H54 (cell line): ENCODE data around the gene IGSF10.

Source experiments
- DNase-seq: peaks from one replicate; pipeline ENCODE4 v3.0.0; 2011; ENCODE audit warnings: low spot score, mixed read lengths; ENCODE audit not compliant: insufficient read length
- FAIRE-seq: peaks from 3 replicates; lab custom pipeline; 2011; peaks lifted over from hg19 to GRCh38; lab: Jason Lieb, UNC
- POLR2A ChIP-seq: IDR thresholded peaks from 2 replicates; pipeline ENCODE4 v1.6.1; 2011; ENCODE audit warnings: low read depth, mild to moderate bottlenecking, low read length

The IGSF10 gene

GRCh38 chr3:151446002-151446340, 14.9 kb downstream of the IGSF10 start:
- DNase-seq: no peak
- FAIRE-seq: no peak

DNA sequence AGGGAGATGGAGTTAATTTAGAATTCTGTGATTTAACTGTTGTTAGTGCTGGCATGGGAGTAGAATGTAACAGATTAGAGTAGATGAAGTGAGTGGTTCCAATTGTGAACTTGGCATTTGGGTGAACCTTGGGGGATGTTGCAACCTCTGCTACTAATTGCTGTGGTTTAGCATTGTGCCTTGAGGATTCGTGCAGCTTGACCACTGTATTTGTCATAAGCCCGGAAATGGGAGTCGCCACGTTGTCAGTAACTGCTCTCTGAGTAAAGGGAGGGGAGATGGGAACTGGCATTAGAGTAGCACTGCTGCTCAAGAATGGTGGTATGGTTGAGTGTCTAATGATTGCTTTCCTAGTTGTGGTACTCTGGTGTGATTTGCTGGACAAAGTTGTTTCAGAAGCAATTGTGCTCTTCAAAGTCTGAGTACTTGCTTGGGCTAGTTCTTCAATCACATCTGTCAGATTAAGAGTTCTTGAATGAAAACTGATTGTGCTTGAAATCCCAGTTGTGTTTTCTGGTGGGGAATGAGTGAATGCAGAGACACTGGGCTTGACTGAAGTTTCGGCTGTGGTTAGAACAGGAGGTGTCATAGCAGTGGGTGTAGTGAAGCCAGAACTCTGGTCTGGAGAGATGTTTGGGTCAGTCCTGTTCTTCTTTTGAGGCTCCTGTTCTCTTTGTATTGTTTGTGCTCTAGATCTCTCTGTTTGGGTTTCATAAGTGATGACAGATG, 15.4 kb downstream of the IGSF10 start:
- peak; percentile 60 for FAIRE-seq
- no peak for TF ChIP-seq POLR2A
- DNase-seq: peak; percentile 23

More at GRCh38 chr3:151446002-151446340, 14.9 kb downstream of the IGSF10 start:
- TF ChIP-seq POLR2A: no peak

GRCh38 chr3:151443583-151443982, 17.3 kb downstream of the IGSF10 start:
- TF ChIP-seq POLR2A: no peak
- DNase-seq: no peak
- FAIRE-seq: no peak

DNA sequence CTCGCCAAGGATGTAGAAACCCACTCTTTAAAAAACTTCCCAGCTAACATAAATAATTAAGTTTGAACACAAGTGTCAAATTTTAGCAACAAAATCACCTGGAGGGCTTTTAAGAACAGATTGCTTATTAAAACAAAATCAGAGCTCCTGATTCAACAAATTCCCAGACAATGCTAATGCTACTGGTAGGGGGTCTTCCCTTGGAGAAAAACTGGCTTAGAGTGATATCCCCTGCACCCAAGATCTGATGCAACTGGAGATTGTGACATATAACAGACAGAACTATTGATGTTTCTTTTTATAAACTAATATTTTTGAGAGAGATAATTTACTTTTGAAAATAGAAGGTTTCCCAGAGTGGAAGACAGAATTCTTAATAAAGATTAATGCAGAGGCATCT, 19.9 kb downstream of the IGSF10 start:
- DNase-seq (no peak), FAIRE-seq (no peak)
- TF ChIP-seq POLR2A: no peak

DNA sequence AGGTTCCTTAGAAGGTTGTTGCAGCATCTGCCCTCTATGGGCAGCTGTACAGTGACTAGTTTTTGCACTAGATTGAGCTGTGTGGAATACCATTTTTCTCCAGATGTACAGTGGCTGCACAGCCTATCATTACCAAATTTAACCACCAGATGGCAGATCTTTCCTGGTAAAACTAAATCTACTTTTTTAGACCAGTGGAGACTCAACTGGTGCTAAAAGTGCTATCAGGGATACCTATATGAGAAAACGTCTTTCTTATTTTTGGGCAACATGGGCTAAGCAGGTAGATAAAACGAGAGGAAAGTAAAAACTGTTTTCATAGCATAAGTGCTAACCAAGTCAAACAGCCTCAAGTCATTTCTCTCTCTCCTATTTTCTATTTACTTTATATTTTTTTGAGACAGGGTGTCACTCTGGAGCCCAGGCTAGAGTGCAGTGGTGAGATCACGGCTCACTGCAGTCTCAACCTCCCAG, 21.2 kb downstream of the IGSF10 start:
- no peak for TF ChIP-seq POLR2A
- FAIRE-seq: peak; percentile 88
- peak; percentile 26 for DNase-seq

GRCh38 chr3:151437906-151438305, 23.0 kb downstream of the IGSF10 start:
- no peak for DNase-seq
- FAIRE-seq: no peak
- TF ChIP-seq POLR2A: no peak

DNA sequence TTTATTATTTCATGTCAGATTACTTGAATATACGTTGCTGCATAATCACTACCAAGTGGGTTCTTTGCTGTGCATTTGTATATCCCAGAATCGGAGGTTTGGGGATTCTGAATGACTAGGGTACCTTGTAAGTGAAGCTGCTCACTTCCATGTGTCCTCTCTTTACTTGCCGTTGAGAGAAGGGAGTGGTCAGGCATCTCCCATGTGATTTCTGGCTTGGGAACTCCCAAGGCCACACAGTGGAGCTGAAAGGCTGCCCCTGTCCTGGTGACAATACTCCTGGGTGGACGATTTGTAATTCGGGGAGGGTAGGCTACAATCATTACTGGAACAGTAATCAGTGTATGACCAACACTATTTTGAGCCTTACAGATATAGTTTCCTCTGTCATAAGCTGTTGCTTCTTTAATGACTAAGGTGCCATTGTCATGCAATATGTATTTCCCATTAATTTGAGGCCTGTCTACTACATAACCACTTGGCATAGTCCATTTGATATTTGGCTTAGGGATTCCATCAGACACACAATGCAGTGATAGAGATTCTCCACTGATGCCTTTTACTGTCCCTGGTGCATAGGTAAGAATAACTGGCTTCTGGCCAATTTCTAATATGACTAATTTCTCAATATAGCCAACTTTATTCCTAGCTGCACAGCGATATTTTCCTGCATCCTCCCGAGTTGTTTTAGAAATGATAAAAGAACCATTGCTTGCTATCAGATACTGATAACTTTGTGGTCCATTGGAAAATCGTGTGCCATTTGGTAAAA, 24.0 kb downstream of the IGSF10 start:
- no peak for TF ChIP-seq POLR2A
- DNase-seq (no peak), FAIRE-seq (no peak)

- no peak for TF ChIP-seq POLR2A
- DNase-seq (peak; percentile 42), FAIRE-seq (peak; percentile 20)
Observed at GRCh38 chr3:151434151-151434890, 26.5 kb downstream of the IGSF10 start.

DNA sequence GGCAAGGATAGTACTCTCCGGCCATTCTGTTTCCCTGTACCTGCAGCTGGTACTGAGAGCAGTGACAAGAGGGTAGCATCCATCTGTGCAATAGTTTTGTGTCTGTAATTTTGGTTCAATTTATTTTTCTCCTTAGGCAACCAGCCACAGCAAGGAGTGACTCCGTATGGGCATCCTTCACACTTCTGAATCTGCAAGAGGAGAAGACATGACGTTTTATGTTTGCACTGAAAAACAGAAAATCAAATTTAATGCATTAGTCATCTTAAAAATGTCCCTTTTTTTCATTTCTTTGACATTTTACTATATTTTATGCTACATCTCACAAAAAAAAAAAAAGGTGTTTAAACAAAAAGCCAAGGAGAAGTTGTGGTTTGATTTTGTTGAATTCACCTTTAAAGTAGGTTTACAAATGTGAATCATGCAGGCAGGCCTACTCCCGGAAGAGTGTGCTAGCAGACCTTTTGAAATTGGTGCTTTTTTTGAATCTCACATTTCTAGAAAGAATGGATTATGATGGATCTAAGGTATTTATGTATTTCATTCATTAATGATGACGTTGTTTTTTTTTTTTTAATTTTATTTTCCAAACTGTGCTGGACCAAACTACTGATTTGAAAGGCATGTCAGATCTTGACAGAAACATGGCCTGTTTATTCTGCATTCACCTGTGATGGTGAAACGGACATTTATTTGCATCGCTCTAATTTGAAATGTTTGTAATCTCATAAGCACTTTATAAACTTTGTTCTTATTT, 28.1 kb downstream of the IGSF10 start:
- no peak for FAIRE-seq

GRCh38 chr3:151431940-151432339, 28.9 kb downstream of the IGSF10 start:
- FAIRE-seq (peak; percentile 95), DNase-seq (no peak)
- TF ChIP-seq POLR2A: no peak

More for the DNA sequence above, 28.1 kb downstream of the IGSF10 start:
- no peak for TF ChIP-seq POLR2A
- DNase-seq: no peak

DNA sequence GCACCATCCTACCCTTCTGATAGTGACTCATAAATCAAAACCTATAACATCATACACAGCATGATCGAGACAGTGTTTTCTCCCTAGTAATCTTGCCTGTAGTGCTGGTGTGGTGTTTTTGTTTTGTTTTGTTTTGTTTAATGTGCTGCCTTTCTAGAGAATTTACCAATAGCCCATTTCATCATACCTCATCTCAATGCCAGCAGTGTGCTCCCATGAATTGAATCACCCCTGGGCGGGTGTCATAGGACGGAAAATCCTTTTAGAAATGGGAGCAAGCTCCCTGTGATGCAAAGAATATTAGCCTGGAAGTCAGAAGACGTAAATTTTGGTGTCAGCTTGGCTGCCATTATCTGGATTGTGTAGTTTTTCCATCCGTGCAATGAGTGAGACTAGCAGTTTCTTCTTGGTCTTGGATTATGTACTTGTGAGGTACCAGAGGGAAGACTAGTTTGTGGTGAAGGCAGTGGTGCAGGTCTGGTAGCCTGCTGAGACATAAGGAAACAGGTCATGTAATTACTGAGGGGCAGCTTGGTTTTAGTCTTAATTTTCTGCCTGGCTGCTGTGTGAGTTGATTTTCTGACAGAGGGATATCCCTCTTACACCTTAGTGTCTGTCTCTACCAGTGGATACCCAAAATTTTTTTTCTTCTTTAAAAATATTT, 29.9 kb downstream of the IGSF10 start:
- FAIRE-seq: no peak
- no peak for DNase-seq
- no peak for TF ChIP-seq POLR2A

DNA sequence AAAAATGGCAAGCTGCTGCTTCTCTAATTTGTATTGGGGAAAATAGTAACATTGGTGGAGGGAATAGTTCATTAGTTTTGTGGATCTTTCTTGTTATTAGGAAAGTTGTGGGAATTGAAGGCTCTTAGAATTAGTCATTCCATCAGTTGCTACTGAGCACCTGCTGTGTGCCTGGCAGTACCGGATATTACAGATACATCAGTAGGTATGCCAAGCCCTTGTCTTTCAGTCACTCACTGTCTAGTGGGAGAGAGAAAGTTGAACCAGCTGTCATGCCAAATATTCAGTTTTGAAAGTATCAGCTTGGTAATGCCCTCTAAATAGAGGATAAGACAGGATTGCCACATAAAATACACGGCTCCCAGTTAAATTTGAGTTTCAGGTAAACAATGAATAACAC, 32.5 kb downstream of the IGSF10 start:
- TF ChIP-seq POLR2A: no peak
- no peak for DNase-seq
- no peak for FAIRE-seq

DNA sequence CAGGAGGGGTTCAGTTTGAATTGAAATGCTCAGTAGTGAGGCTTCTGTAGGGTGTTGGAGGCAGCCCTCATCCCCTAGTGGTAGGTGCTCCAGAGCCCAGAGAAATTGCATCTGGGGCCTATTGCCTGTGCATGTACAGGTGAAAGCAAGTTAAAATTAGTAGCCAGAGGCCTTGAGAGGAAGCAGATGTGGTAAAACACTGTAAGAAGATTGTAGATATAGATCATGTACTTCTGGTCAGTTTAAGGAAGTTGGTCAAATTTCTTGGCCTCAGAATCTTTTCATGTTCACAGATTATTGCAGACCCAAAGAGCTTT, 34.6 kb downstream of the IGSF10 start:
- no peak for FAIRE-seq
- TF ChIP-seq POLR2A: no peak
- no peak for DNase-seq
